Hepatocyte (in vitro differentiated cells): ENCODE results near the gene NKX1-2.

ENCODE experiments used
- EZH2 ChIP-seq: fragments of 200-600 bp; sonication (generic); IDR thresholded peaks from 2 replicates; pipeline ENCODE4 v1.6.1; 2016; ENCODE audit warnings: antibody characterized with exemption, mild to moderate bottlenecking, borderline replicate concordance
- TF ChIP-seq, protein P1 (sequence below): fragments of 200-600 bp; sonication (generic); IDR thresholded peaks from 2 replicates; pipeline ENCODE4 v1.5.1; 2016; ENCODE audit warnings: antibody characterized with exemption, mild to moderate bottlenecking; ENCODE audit not compliant: poor library complexity

DNA sequence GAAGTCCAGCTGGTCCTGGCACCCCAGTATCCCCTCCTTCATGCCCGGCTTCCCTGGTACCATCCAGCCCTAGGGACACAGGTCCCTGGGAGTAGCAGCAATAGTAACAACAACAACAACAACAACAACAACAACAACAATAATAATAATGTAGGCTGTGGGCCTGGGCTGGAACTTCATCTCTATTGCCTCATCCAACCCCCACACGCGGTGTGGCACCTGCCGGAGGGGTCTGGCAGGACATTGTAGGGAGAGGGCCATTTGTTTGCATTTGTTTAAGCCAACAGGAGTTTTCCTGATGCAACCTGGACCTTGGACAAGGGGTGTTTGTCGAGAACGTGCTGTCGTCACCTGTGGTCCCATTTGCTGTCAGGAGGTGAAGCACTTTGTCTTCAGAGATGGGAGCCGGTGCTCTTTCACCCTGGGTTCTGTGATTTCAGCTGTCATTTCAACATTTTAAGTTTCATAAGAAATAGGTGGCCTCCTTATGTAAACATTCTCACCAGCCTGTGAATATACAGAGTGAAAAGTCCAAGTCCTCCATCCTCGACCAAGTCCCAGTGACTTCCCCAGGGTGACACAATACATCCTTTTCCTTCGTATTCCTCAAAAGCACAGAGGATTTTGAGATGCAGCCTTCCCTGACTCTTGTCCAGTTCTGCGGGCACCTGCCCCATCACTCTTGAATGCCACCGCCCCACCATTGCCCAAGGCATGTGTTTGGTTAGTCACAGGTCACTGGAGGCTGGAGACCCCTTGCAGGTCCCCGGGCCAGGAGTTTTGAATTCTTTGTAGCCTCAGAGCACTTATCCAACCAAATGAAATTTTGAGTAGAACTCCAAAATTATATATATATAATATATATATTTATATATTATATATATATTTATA lies 21.0 kb upstream of the NKX1-2 start:
- no peak for TF ChIP-seq EZH2
- TF ChIP-seq, protein P1, sequence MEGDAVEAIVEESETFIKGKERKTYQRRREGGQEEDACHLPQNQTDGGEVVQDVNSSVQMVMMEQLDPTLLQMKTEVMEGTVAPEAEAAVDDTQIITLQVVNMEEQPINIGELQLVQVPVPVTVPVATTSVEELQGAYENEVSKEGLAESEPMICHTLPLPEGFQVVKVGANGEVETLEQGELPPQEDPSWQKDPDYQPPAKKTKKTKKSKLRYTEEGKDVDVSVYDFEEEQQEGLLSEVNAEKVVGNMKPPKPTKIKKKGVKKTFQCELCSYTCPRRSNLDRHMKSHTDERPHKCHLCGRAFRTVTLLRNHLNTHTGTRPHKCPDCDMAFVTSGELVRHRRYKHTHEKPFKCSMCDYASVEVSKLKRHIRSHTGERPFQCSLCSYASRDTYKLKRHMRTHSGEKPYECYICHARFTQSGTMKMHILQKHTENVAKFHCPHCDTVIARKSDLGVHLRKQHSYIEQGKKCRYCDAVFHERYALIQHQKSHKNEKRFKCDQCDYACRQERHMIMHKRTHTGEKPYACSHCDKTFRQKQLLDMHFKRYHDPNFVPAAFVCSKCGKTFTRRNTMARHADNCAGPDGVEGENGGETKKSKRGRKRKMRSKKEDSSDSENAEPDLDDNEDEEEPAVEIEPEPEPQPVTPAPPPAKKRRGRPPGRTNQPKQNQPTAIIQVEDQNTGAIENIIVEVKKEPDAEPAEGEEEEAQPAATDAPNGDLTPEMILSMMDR = no peak
